Right forelimb (tissue), 1 donor: ENCODE measurements around the gene GLRX.

ENCODE experiments used
- DNase-seq: peaks from one replicate; pipeline ENCODE4 v3.0.0-alpha.2; 2018

GLRX gene

GRCh38 chr5:95806687-95807086 lies 15.8 kb downstream of the GLRX start:
- no peak for DNase-seq

GRCh38 chr5:95804736-95805539 lies 17.6 kb downstream of the GLRX start:
- no peak for DNase-seq

DNA sequence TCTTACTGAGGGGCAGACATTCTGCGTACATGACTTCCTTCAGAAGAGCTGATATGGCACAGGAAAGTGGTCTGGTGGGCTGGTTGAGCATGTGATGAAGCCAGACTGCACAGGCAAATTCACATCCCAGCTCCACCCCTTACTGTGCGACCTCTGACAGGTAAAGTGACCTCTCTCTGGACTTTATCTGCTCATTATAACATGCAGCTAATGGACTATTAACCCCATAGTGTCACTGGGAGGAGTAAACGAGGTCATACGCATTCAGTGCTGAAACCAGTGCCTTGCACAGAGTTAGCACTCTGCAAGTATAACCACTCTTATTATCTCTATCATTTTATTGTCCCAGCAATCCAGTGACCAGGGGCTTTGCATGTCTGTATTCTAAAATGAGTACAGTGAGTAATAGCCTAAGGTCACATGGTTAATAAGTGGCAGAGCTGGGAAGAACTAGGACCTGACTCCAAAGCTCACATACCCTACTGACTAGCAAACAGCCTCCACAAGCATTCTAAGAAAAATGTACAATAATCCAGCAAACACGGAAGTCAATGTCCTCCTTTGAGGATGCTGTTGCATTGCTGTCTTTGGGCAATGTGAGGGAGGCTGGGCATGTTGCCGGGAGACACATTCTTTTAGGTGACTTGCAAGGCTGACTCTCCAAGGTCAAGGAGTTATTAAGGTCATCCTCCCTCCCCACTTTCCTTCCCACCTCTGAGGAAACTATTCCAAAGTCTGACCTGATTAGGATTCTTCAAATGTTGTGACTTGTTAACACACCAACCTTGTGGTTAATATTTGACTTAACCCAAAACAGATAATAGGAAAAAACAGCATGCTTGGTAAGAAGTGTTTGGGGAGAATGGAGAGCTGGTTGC lies 19.0 kb downstream of the GLRX start:
- DNase-seq, result no peak

DNA sequence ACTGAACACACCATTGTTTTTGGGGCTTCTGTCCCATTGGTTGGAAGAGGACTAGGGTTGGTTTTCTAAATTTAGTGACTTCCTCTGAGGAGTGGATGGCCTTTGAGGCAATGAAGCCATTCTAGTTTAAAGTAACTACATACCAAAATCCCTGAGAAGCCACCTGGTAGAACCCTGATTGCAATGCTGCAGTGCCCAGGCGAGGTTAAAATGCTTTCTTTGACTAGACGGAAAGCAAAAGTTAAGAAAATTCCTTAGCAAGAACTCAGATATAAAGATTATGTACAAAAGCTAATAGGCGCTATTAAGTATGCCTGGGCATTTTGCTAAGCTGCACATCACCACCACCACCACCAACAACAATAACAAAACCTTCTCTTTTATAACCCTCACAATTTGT lies 20.6 kb downstream of the GLRX start:
- no peak for DNase-seq

DNA sequence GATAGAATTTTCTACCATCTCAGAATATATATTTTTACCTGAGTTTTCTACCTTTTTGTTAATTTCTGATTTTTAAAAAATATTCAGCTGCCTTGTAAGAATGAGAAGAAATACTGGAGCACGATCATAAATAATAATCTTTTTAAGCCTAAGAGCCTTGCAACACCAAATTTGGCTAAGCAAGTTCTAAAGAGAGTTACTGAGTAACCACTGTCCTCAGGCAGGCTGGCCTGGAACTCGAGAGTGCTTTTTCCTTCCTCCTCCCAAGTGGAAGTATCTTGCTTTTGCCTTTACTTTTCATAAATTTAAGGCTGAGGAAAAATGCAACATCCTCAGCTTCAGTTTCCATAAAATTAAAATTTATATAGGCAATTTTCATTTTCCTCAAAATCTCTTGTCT lies 21.0 kb downstream of the GLRX start:
- no peak for DNase-seq

GRCh38 chr5:95800553-95800952 lies 22.0 kb downstream of the GLRX start:
- no peak for DNase-seq

DNA sequence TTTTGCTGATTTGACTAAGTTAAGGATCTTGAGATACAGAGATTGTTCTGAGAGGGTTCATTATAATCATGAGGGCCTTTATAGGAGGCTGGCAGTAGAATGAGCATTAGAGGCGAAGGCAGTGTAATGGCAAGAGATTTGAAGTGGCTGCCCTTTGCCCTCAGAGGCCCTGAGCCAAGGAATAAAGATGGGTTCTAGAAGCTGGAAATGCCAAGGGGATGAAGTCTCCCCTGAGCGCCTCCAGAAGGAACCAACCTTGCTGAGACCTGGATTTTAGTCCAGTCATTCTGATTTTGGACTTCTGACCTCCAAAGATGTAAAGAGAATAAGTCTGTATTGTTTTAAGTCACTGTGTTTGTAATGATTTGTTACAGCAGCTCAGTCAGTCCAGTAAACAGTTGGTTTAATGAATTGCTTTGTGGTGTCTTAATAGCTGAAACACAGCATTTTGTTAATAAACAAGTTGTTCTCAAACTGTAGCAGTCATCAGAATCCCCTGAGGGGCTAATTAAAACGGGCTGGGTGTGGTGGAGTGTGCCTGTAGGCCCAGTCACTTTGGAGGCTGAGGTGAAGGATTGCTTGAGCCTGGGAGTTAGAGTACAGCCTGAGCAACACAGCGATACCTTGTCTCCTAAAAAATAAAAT lies 23.2 kb downstream of the GLRX start:
- DNase-seq, result no peak

GRCh38 chr5:95798545-95798944 lies 24.0 kb downstream of the GLRX start:
- no peak for DNase-seq

DNA sequence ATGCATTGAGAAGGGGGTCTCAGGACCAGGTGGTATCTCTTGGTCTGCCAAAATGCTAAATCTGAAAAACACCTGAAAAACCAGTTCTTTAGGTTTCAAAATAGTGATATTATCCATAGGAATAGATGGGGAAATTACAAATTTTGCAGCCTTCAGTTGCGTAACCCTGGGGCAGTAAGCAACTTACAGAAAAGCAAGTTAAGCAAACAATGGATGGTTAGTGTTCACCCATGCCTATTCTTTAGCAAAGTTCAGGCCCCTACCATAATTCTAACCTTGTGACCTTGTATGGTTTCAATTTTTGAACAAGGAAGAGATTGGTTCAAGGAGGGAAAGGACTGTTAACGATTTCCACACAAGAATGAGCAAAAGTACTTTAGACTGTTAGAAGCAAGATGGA lies 24.5 kb downstream of the GLRX start:
- DNase-seq, result no peak

- DNase-seq, result no peak
Measured at GRCh38 chr5:95797301-95797700, 25.2 kb downstream of the GLRX start.

GRCh38 chr5:95794070-95794516 lies 28.4 kb downstream of the GLRX start:
- no peak for DNase-seq

- DNase-seq, result no peak
Measured at GRCh38 chr5:95791751-95792150, 30.8 kb downstream of the GLRX start.

- no peak for DNase-seq
Measured at GRCh38 chr5:95788493-95788892, 34.0 kb downstream of the GLRX start.

DNA sequence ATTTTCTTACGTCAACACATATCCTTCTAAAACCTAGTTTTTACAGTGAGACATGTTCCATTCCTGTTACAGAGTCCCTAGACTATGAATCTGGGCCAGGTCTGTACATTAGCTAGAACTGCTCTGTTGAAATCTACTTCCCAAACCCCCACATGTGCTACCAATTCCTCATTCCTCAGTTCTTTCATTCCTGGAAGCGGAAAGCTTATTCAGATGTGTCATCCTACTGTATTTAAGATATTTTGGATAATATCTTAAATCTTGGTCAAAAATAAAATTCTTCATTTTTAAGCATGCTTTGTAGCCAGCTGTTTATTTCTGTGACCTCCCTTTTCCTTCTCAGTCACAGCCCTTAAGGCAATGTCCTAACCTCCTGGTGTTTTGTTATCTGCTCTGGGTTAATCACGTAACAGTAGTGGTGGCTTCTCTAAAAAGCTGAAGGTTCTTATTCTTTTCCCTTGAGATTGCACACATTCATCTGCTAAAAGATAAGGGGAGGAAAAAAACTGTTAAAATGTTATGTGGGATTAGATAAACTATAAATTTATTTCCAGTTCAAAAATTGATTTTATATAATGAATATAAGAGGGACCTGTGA lies 35.6 kb downstream of the GLRX start:
- no peak for DNase-seq

- no peak for DNase-seq
Measured at GRCh38 chr5:95784514-95785302, 37.8 kb downstream of the GLRX start.

- no peak for DNase-seq
Measured at GRCh38 chr5:95783661-95784060, 38.9 kb downstream of the GLRX start.

- DNase-seq, result no peak
Measured at GRCh38 chr5:95782181-95782580, 40.3 kb downstream of the GLRX start.

DNA sequence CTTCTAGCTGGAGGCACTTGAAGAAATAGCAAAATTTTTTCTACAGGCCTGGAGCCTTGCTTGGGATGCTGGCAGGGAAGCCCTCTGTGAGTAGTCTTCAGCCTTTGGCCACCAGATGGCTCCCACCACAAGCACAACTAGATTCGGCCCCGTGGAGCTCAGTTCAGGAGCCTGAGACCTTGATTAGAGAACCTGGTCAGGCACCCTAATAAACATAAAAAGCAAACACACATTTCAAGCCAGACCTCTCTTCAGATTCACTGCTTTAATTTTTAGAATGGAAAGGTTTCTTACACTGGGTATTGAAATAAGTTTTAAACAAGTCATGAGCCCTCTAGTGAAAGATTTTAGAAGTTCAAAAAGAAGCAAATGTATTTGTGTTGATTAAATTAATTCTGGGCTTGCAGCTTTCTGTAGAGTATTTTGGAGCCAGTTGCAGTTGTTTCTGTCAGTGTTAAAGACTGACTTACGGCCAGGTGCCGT lies 41.4 kb downstream of the GLRX start:
- peak; percentile 78 for DNase-seq

DNA sequence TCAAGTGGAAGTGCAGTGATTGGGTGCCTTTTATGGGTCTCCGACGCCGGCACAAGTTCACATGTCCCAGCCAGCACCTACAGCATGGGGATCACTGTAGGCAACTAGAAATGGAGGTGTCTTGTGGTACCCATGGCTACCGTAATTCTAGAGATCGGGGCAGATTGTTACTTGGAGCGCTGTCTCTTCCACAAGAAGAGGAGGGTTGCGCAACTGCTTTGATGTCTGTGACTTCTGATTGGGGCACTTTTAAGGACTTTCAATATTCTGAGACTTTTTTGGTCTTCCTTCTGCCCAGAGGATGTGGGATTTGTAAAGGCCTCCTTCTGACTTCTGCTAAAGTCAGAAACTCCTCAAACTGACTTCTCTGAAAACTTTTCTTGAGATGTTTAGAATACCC lies 41.9 kb downstream of the GLRX start:
- DNase-seq, result no peak

DNA sequence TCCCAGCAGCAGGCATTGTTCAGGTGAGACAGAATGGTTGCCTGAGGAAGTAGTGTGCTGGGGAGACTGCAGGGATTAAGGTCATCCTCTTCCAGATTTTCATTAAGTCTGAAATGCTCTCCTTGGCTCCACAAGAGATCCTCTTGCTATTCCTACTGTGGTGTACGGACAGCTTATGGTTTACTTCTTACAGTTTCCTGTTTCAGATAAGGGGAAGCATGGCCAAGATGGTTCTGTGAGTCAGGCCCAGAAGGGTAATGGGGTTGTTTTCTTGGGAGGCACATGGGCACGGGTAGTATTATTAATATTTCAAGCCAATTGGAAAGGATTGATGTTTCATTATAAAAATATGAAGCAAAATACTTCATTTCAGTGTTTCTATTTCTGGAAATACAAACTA lies 42.9 kb downstream of the GLRX start:
- no peak for DNase-seq

DNA sequence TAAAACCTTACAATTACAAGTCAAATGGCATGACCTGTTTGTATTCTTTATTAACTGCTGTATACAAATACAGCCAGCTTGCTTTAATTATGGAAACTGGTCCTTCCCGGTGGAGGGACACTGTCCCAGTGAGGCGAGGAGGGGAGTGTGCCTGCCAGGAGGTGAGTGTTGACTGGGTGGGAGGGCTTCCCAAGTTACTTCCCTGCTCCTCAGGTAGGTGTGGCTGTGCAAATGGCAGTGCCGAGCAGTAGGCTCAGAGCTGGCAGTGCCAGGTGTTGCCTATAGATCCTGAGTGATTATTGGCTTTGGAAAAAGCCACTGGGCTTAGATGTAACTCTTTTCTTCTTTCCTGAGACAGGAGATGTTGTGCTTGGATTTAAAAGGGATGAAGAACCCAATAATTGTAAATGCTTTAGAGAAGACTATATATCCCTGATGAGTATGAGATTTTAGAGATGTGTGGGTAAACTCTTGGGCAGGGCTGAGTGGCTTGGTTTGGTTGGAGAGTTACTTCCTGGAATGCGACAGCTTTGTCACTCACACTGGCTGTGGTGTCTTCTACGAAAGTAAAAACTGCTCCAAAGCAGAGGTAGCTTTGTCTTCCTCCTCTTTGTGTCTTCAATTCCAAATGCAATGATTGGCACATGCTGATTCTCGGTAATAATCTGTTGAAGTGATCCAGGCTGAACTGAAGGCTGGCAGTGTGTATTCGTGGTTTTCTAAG lies 43.7 kb downstream of the GLRX start:
- no peak for DNase-seq
